Measurements from ENCODE around the gene APP. TPM values are rescaled to one million over a fixed set of nuclear protein-coding genes. Genes with fewer than 3 reads are reported as not detected.

The APP gene
- total and polyA plus RNA-seq, 2 experiments from 2014 or later: 55.7 to 316 TPM

- Histone ChIP-seq H3K9me2 (replicated peaks; ENCODE audit: insufficient read depth) (no peaks in the 10 kb centered on the region), H3K27me3 (no peaks in the 10 kb centered on the region), H3K4me2 (peak overlapping the region; percentile 26), H2AFZ (no peak overlapping the region), H3K4me3 (no peak overlapping the region), H3K36me3 (replicated peaks; ENCODE audit: insufficient read depth, low read depth) (no peaks in the 10 kb centered on the region), H3K9me3 (ENCODE audit: low read depth) (no peaks in the 10 kb centered on the region), H3K79me2 (no peaks in the 10 kb centered on the region), H3K27ac (peak overlapping the region; percentile 61), H4K20me1 (ENCODE audit: insufficient read depth, poor library complexity, severe bottlenecking) (no peaks in the 10 kb centered on the region), H3K4me1 (ENCODE audit: insufficient read depth) (peaks cover 25% of the 10 kb centered on the region)
- 36% methylated on average over 3 of the region's 3 CpGs for WGBS (ENCODE audit: low lambda C conversion rate, missing lambda C conversion rate)
- TF ChIP-seq EZH2 (IDR thresholded peaks at IDR 0.05; ENCODE audit: borderline replicate concordance) (no peak), EZH2phosphoT487 (IDR thresholded peaks at IDR 0.05; ENCODE audit: low read depth, severe bottlenecking, unreplicated experiment) (no peak)
- TF ChIP-seq, protein P1, sequence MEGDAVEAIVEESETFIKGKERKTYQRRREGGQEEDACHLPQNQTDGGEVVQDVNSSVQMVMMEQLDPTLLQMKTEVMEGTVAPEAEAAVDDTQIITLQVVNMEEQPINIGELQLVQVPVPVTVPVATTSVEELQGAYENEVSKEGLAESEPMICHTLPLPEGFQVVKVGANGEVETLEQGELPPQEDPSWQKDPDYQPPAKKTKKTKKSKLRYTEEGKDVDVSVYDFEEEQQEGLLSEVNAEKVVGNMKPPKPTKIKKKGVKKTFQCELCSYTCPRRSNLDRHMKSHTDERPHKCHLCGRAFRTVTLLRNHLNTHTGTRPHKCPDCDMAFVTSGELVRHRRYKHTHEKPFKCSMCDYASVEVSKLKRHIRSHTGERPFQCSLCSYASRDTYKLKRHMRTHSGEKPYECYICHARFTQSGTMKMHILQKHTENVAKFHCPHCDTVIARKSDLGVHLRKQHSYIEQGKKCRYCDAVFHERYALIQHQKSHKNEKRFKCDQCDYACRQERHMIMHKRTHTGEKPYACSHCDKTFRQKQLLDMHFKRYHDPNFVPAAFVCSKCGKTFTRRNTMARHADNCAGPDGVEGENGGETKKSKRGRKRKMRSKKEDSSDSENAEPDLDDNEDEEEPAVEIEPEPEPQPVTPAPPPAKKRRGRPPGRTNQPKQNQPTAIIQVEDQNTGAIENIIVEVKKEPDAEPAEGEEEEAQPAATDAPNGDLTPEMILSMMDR (IDR thresholded peaks at IDR 0.05; ENCODE audit: poor library complexity): no peak
- no peak for DNase-seq (ENCODE audit: low spot score)
Measured at GRCh38 chr21:25907573-25908275, 262.8 kb downstream of the APP start.

- Histone ChIP-seq H3K4me2 (no peak overlapping the region), H3K27ac (no peak overlapping the region), H3K9me3 (ENCODE audit: low read depth) (no peaks in the 10 kb centered on the region), H3K4me1 (ENCODE audit: insufficient read depth) (peaks cover 25% of the 10 kb centered on the region), H4K20me1 (ENCODE audit: insufficient read depth, poor library complexity, severe bottlenecking) (no peaks in the 10 kb centered on the region), H2AFZ (no peak overlapping the region), H3K79me2 (no peaks in the 10 kb centered on the region), H3K27me3 (no peaks in the 10 kb centered on the region), H3K36me3 (replicated peaks; ENCODE audit: insufficient read depth, low read depth) (no peaks in the 10 kb centered on the region), H3K9me2 (replicated peaks; ENCODE audit: insufficient read depth) (no peaks in the 10 kb centered on the region), H3K4me3 (no peak overlapping the region)
- 82% methylated on average over 7 of the region's 7 CpGs for WGBS (ENCODE audit: low lambda C conversion rate, missing lambda C conversion rate)
- no peak for DNase-seq (ENCODE audit: low spot score)
- TF ChIP-seq, protein P1 (IDR thresholded peaks at IDR 0.05; ENCODE audit: poor library complexity): no peak
- no peak for TF ChIP-seq EZH2phosphoT487 (IDR thresholded peaks at IDR 0.05; ENCODE audit: low read depth, severe bottlenecking, unreplicated experiment)
- no peak for TF ChIP-seq EZH2 (IDR thresholded peaks at IDR 0.05; ENCODE audit: borderline replicate concordance)
Measured at GRCh38 chr21:25906587-25906986, 264.0 kb downstream of the APP start.

- no peaks in the 10 kb centered on the region for H3K79me2 ChIP-seq
- H3K4me1 ChIP-seq (ENCODE audit: insufficient read depth): peaks cover 25% of the 10 kb centered on the region
- no peaks in the 10 kb centered on the region for H3K9me2 ChIP-seq (replicated peaks; ENCODE audit: insufficient read depth)
- TF ChIP-seq EZH2phosphoT487 (IDR thresholded peaks at IDR 0.05; ENCODE audit: low read depth, severe bottlenecking, unreplicated experiment) (no peak), EZH2 (IDR thresholded peaks at IDR 0.05; ENCODE audit: borderline replicate concordance) (no peak)
- TF ChIP-seq, protein P1 (IDR thresholded peaks at IDR 0.05; ENCODE audit: poor library complexity): no peak
- no peak overlapping the region for H3K4me3 ChIP-seq
- WGBS (ENCODE audit: low lambda C conversion rate, missing lambda C conversion rate): 68% methylated on average over 6 of the region's 6 CpGs
- H4K20me1 ChIP-seq (ENCODE audit: insufficient read depth, poor library complexity, severe bottlenecking): no peaks in the 10 kb centered on the region
- DNase-seq (ENCODE audit: low spot score): no peak
- no peaks in the 10 kb centered on the region for H3K27me3 ChIP-seq
- no peak overlapping the region for H2AFZ ChIP-seq
- H3K36me3 ChIP-seq (replicated peaks; ENCODE audit: insufficient read depth, low read depth): no peaks in the 10 kb centered on the region
- H3K9me3 ChIP-seq (ENCODE audit: low read depth): no peaks in the 10 kb centered on the region
- H3K4me2 ChIP-seq: no peak overlapping the region
- no peak overlapping the region for H3K27ac ChIP-seq
Measured at GRCh38 chr21:25905126-25905525, 265.4 kb downstream of the APP start.
